Measurements from ENCODE around the gene RASSF3.

Gene RASSF3

GRCh38 chr12:64736771-64737170, 126.5 kb downstream of the RASSF3 start:
- DNase-seq: no peak

DNA sequence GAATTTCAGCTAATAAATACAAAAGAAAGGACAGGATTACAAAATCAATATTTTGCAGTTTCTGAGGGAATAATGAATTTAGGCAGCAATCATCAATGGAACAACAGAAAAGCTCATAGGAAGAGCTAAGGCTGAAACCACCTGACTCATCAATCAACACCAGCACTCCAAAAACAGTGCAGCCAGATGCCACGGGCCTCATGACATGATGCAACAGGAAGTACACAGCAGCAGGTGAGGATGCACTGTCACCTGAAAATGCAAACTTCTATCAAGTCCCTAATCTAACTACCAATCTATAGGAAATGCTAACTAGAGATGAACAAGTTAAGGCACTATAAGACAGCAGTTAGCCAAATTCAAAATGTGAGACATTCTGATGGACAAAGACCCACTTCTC, 127.2 kb downstream of the RASSF3 start:
- DNase-seq: no peak

GRCh38 chr12:64739778-64740177, 129.5 kb downstream of the RASSF3 start:
- no peak for DNase-seq

DNA sequence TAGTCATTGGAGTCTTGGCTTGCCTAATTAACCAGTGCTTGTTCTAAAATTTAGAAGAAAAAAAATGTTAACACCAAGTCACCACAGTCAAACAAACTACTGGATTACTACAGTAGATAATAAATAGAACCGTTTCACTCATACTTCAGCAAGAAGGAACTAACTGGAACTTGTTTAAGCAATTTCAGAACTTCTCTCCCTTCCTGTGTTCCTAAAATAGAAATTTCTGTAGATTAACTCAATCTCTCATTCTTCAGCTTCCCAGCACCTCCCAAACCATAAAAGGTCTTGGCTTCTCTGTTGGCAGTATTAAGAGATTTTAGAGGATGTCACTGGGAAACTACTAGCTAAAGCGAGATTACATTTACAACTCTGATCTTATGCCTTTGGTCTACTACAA, 130.4 kb downstream of the RASSF3 start:
- DNase-seq: no peak

- no peak for DNase-seq
These were observed 132.1 kb downstream of the RASSF3 start for GRCh38 chr12:64742416-64742815.

DNA sequence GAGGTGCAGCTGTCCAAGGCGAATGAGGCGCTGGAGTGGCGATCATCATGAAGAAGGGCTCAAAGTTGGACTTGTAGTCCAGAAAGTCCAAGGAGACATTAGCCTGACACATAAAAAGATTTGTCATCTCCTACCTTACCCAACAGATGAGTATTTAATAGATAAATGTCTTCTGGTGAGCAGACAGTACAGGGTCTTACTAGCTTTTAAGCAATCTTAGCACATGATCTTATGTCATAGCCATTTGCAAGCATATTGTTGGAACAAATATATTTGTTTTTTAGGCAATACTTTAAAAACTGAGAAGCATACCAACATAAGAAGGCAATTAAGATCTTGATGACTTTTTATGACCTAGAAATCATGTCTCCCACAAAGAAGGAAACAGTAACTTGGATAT, 132.9 kb downstream of the RASSF3 start:
- no peak for DNase-seq

DNA sequence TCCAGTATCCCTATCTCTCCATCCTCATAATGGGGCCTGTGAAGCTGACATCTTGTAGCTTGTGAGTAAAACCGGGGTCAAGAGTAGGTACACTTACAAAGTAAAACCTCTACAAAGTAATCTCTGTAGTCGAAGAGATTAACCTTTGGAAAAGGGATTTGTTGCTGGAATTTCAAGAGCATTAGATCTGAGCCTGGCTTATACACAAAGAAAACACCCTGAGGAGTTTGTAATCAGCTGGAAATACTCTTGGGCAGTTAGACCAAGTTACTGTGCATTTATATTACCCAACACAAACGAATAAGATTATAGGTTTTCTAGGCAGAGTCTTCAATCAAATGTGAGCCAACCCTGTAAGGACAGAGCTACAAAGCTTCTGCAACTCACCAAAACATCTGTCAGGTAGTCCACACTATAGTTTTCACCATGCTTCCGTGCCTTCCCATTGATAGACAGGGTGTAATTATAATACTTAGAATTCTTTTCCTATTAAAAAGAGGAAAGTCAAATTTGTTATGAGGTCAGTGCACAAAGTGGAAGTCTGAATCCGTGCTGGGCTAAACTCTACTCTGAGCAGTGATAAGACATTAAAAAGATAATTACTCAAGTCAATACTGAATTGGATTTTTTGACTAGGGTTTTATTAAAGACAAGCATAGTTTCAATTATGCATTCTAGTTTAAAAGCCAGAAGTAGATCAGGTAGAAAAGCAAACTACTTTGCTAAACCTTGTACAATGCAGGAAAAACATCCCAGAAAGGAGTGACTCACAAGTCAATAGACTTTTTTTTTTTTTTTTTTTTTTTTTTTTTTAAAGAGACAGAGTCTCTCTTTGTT, 134.3 kb downstream of the RASSF3 start:
- DNase-seq: no peak

GRCh38 chr12:64745259-64745807, 135.0 kb downstream of the RASSF3 start:
- no peak for DNase-seq

DNA sequence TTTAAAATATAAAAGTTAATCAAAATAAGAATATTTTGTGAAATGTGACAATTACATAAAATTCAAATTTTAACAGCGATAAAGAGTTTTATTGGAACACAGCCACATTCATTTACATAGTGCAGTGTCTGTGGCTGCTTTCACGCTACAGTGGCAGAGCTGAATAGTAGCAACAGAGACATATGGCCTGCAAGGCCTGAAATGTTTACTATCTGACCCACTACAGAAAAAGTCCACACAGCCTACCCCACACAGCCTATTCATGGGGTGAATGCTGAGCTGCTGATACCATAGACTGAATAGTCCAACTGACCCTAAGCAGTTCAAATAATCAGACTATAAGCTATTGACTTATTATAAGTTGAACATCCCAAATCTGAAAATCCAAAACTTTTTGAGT, 135.7 kb downstream of the RASSF3 start:
- no peak for DNase-seq

GRCh38 chr12:64746663-64747062, 136.4 kb downstream of the RASSF3 start:
- no peak for DNase-seq

Data from NCI-H1436 treated with DMSO at 0.1 percent for 48 hours (cell line).